ENCODE results near the gene TLX1.
A peak's percentile ranks its signal among the peaks of the same experiment; 100 is the strongest.

Gene TLX1

DNA sequence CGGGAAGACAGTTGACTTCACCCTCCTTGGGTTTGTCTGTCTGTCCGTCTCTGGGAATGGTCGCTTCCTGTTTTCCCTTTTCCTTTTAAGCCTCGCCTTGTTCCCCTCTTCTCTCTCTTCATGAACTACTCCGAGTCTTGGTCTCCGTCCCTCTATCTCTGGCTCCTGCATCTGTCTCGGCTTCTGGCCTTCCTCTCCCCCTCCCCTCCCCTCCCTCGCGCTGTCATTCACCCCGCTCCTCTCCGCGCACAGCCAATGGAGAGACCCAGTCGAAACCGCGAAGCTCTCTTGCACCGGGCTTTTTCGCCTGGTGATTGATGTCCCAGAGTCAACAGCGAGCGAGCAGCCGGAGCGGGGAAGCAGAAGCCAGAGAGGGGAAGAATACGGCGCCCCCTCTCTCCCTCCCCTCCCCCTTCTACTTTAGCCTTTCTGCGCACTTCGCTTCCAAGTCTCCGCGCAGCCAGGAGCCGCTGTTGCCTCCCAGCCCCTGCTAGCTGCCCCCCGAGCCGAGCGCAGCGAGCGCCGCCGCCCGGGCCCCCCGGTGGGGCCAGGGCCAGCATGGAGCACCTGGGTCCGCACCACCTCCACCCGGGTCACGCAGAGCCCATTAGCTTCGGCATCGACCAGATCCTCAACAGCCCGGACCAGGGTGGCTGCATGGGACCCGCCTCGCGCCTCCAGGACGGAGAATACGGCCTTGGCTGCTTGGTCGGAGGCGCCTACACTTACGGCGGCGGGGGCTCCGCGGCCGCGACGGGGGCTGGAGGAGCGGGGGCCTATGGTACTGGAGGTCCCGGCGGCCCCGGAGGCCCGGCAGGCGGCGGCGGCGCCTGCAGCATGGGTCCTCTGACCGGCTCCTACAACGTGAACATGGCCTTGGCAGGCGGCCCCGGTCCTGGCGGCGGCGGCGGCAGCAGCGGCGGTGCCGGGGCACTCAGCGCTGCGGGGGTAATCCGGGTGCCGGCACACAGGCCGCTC lies at the start of gene TLX1:
TSS of gene TLX1 (plus strand) at position 317 of the 978 bp plus-strand sequence. CDS start at position 559, 242 bp downstream.
- H3F3A ChIP-seq (ENCODE audit: insufficient read depth, low read length): no peaks in the 10 kb centered on the region
- no peaks in the 10 kb centered on the region for H3K79me2 ChIP-seq (ENCODE audit: low read length)
- H3K9me2 ChIP-seq (replicated peaks; ENCODE audit: insufficient read depth, low read length): no peaks in the 10 kb centered on the region
- no peaks in the 10 kb centered on the region for H3K36me3 ChIP-seq (replicated peaks; ENCODE audit: insufficient read depth, low read length)
- H3K9ac ChIP-seq (ENCODE audit: low read length): no peak within 1 kb of the TSS
- no peak within 1 kb of the TSS for H2AFZ ChIP-seq (ENCODE audit: low read length)
- no peaks in the 10 kb centered on the region for H4K20me1 ChIP-seq (ENCODE audit: insufficient read depth, low read length)
- no peak within 1 kb of the TSS for H3K4me3 ChIP-seq (ENCODE audit: low read length)
- H3K27ac ChIP-seq (ENCODE audit: low read length): no peak within 1 kb of the TSS
- H3K4me2 ChIP-seq (ENCODE audit: low read depth, low read length): peak within 1 kb of the TSS; percentile 18; the same call in 1 of the 2 replicates
- DNase-seq: no peak
- peak; percentile 34 for TF ChIP-seq EZH2 (optimal IDR thresholded peaks at IDR 0.05; ENCODE audit: low read depth, low read length)
- TF ChIP-seq, protein P1, sequence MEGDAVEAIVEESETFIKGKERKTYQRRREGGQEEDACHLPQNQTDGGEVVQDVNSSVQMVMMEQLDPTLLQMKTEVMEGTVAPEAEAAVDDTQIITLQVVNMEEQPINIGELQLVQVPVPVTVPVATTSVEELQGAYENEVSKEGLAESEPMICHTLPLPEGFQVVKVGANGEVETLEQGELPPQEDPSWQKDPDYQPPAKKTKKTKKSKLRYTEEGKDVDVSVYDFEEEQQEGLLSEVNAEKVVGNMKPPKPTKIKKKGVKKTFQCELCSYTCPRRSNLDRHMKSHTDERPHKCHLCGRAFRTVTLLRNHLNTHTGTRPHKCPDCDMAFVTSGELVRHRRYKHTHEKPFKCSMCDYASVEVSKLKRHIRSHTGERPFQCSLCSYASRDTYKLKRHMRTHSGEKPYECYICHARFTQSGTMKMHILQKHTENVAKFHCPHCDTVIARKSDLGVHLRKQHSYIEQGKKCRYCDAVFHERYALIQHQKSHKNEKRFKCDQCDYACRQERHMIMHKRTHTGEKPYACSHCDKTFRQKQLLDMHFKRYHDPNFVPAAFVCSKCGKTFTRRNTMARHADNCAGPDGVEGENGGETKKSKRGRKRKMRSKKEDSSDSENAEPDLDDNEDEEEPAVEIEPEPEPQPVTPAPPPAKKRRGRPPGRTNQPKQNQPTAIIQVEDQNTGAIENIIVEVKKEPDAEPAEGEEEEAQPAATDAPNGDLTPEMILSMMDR (IDR thresholded peaks at IDR 0.05; ENCODE audit: low read length): no peak
- H3K9me3 ChIP-seq (replicated peaks; ENCODE audit: insufficient read depth, low read length): no peaks in the 10 kb centered on the region
- no peaks in the 10 kb centered on the region for H3K4me1 ChIP-seq (ENCODE audit: low read length)
- H3K27me3 ChIP-seq (replicated peaks; ENCODE audit: insufficient read depth, low read length): peaks cover 96% of the 10 kb centered on the region

DNA sequence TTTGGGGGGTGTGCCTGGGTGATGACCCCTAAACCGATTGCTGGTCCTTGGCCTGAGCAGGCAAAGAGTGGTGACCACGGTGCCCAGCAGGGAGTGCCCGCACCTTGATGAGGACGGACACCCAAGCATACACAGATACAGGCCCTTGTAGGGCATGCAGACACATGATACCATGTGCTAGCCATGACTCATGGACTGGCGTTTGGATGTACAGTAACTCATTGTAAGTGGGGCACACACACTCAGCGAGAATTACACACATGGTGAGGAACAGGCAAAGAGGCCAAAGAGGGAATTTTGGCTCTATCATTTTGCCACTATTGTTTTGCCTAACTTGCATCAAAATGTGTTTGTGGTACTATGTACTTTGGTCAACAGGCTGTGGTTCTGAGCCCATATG lies 45.3 kb upstream of the TLX1 start:
- Histone ChIP-seq H3K27me3 (replicated peaks; ENCODE audit: insufficient read depth, low read length) (peaks cover 94% of the 10 kb centered on the region), H3F3A (ENCODE audit: insufficient read depth, low read length) (no peaks in the 10 kb centered on the region), H3K27ac (ENCODE audit: low read length) (no peak overlapping the region), H3K4me3 (ENCODE audit: low read length) (no peak overlapping the region), H3K9me2 (replicated peaks; ENCODE audit: insufficient read depth, low read length) (no peaks in the 10 kb centered on the region), H3K4me1 (ENCODE audit: low read length) (no peaks in the 10 kb centered on the region), H3K4me2 (ENCODE audit: low read depth, low read length) (no peak overlapping the region), H3K9me3 (replicated peaks; ENCODE audit: insufficient read depth, low read length) (no peaks in the 10 kb centered on the region), H2AFZ (ENCODE audit: low read length) (no peak overlapping the region), H3K79me2 (ENCODE audit: low read length) (no peaks in the 10 kb centered on the region), H4K20me1 (ENCODE audit: insufficient read depth, low read length) (no peaks in the 10 kb centered on the region), H3K36me3 (replicated peaks; ENCODE audit: insufficient read depth, low read length) (no peaks in the 10 kb centered on the region), H3K9ac (ENCODE audit: low read length) (no peak overlapping the region)
- DNase-seq: no peak
- TF ChIP-seq EZH2phosphoT487 (IDR thresholded peaks at IDR 0.05; ENCODE audit: low read length): no peak
- TF ChIP-seq EZH2 (optimal IDR thresholded peaks at IDR 0.05; ENCODE audit: low read depth, low read length): no peak
- TF ChIP-seq, protein P1 (IDR thresholded peaks at IDR 0.05; ENCODE audit: low read length): no peak

DNA sequence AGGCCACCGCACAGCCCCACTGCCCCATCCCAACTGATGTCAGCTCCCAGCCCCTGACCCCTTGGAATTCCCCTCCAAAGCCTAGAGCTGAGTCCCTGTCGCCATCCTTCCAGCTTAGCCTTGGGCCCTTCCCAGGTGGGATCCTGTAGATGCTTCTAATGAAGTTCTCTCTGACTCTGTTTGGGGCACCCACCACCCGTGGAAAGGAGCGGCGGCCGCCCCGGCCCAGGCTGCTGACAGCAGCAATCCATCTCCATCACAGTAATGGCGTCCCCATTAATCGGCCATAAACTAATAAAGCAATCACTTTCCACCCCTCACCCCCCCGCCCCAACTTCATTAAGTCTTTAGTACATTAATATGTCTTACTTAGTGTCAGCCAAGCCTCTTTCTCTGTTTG lies 43.7 kb upstream of the TLX1 start:
- Histone ChIP-seq H3K4me3 (ENCODE audit: low read length) (no peak overlapping the region), H4K20me1 (ENCODE audit: insufficient read depth, low read length) (no peaks in the 10 kb centered on the region), H3K4me1 (ENCODE audit: low read length) (no peaks in the 10 kb centered on the region), H3K36me3 (replicated peaks; ENCODE audit: insufficient read depth, low read length) (no peaks in the 10 kb centered on the region), H3K27me3 (replicated peaks; ENCODE audit: insufficient read depth, low read length) (peaks cover 97% of the 10 kb centered on the region), H3K9me3 (replicated peaks; ENCODE audit: insufficient read depth, low read length) (no peaks in the 10 kb centered on the region), H3K79me2 (ENCODE audit: low read length) (no peaks in the 10 kb centered on the region), H3K27ac (ENCODE audit: low read length) (no peak overlapping the region), H2AFZ (ENCODE audit: low read length) (no peak overlapping the region), H3K4me2 (ENCODE audit: low read depth, low read length) (no peak overlapping the region), H3F3A (ENCODE audit: insufficient read depth, low read length) (no peaks in the 10 kb centered on the region), H3K9ac (ENCODE audit: low read length) (no peak overlapping the region), H3K9me2 (replicated peaks; ENCODE audit: insufficient read depth, low read length) (no peaks in the 10 kb centered on the region)
- TF ChIP-seq EZH2phosphoT487 (IDR thresholded peaks at IDR 0.05; ENCODE audit: low read length) (no peak), EZH2 (optimal IDR thresholded peaks at IDR 0.05; ENCODE audit: low read depth, low read length) (no peak)
- TF ChIP-seq, protein P1 (IDR thresholded peaks at IDR 0.05; ENCODE audit: low read length): no peak
- no peak for DNase-seq
